B cell (primary cell): Measurements from ENCODE around the gene FXYD4. TPM values are rescaled to one million over a fixed set of nuclear protein-coding genes. Genes with fewer than 3 reads are reported as not detected.

Source experiments
- ATAC-seq: fragments of 200-7000 bp; cut with Tn5 transposase; one replicate; pipeline ENCODE4 v1.10.0; 2021; ENCODE audit warnings: low read depth, mild to moderate bottlenecking, moderate number of reproducible peaks, moderate library complexity
- CTCF ChIA-PET: fragments of 350-600 bp; sonication (Branson Sonifier 250); formaldehyde crosslinking; loops from one replicate; lab custom pipeline; 2021; ENCODE audit warnings: antibody characterized with exemption, inconsistent platforms; lab: Charles Lee
- POLR2A ChIA-PET: fragments of 350-600 bp; sonication (Branson Sonifier 250); formaldehyde crosslinking; loops from one replicate; lab custom pipeline; 2021; ENCODE audit warnings: antibody characterized with exemption; lab: Charles Lee
- DNase-seq: peaks from one replicate; pipeline ENCODE4 v3.0.0; 2013
- H2AFZ ChIP-seq: 2 replicates; pipeline ENCODE4 v1.6.1; 2012; ENCODE audit warnings: mild to moderate bottlenecking, low read depth, low read length; ENCODE audit not compliant: insufficient read depth, poor library complexity, severe bottlenecking
- H3K27ac ChIP-seq, 2 donors: 1 replicate in 1 of 2; 2 replicates in 1 of 2; pipeline ENCODE4 v1.5.1; 2012 to 2013; ENCODE audit warnings: low read length in 2 of 2, mild to moderate bottlenecking in 2 of 2, moderate library complexity in 1 of 2
- H3K27me3 ChIP-seq, 4 experiments: fragments of 200-600 bp in 1 of 4; sonication (generic) in 1 of 4; replicated peaks in 1 of 4; 1 replicate in 2 of 4; 2 replicates in 2 of 4; pipeline versions ENCODE4 v1.6.1 to v1.7.0; 2013 to 2016; ENCODE audit warnings: low read length in 3 of 4, mild to moderate bottlenecking in 2 of 4, mixed read lengths in 1 of 4, moderate library complexity in 1 of 4; ENCODE audit not compliant: insufficient read depth in 4 of 4, control insufficient read depth in 3 of 4; ENCODE audit errors: control extremely low read depth in 1 of 4
- H3K36me3 ChIP-seq, 2 experiments: replicated peaks in 1 of 2; 1 replicate in 1 of 2; 2 replicates in 1 of 2; pipeline versions ENCODE4 v1.6.1 to v1.7.1; 2013; ENCODE audit warnings: low read length in 1 of 2; ENCODE audit not compliant: insufficient read depth in 2 of 2, control insufficient read depth in 1 of 2; ENCODE audit errors: control extremely low read depth in 1 of 2, extremely low read depth in 1 of 2
- H3K4me1 ChIP-seq, 2 donors: fragments of 200-600 bp in 1 of 2; sonication (generic) in 1 of 2; 1 replicate in 1 of 2; 2 replicates in 1 of 2; pipeline versions ENCODE4 v1.5.1 to v1.6.1; 2013 to 2017; ENCODE audit warnings: low read length in 2 of 2; ENCODE audit not compliant: control insufficient read depth in 2 of 2, insufficient read depth in 2 of 2
- H3K4me2 ChIP-seq: replicated peaks from 2 replicates; pipeline ENCODE3; 2012; ENCODE audit warnings: mild to moderate bottlenecking, low read depth, low read length; ENCODE audit not compliant: poor library complexity, severe bottlenecking
- H3K4me3 ChIP-seq, 5 experiments: fragments of 200-600 bp in 1 of 5; sonication (generic) in 1 of 5; 1 replicate in 3 of 5; 2 replicates in 2 of 5; pipeline versions ENCODE4 v1.5.1 to v1.7.0; 2011 to 2016; ENCODE audit warnings: low read length in 4 of 5, mild to moderate bottlenecking in 4 of 5, low read depth in 2 of 5, control low read depth in 1 of 5, moderate library complexity in 1 of 5; ENCODE audit not compliant: insufficient read depth in 1 of 5; ENCODE audit errors: control extremely low read depth in 1 of 5, extremely low read depth in 1 of 5
- H3K79me2 ChIP-seq: fragments of 200-600 bp; sonication (generic); one replicate; pipeline ENCODE4 v1.6.0; 2016; ENCODE audit warnings: low read length; ENCODE audit not compliant: control insufficient read depth, insufficient read depth
- H3K9ac ChIP-seq: fragments of 200-600 bp; sonication (generic); 2 replicates; pipeline ENCODE4 v1.6.1; 2017; ENCODE audit warnings: mild to moderate bottlenecking, low read length, moderate library complexity
- H3K9me3 ChIP-seq, 3 donors: one replicate each; pipeline versions ENCODE4 v1.6.1 to v1.7.1; 2013; ENCODE audit warnings: low read length in 2 of 3; ENCODE audit not compliant: control insufficient read depth in 2 of 3, insufficient read depth in 1 of 3; ENCODE audit errors: control extremely low read depth in 1 of 3
- H4K20me1 ChIP-seq: 2 replicates; pipeline ENCODE4 v1.6.0; 2012; ENCODE audit warnings: mild to moderate bottlenecking, low read length; ENCODE audit not compliant: insufficient read depth, control insufficient read depth, poor library complexity, severe bottlenecking
- H3K27ac Mint-ChIP-seq: one replicate; pipeline ENCODE4 v1.8.0; 2021; ENCODE audit warnings: mixed read lengths
- H3K27me3 Mint-ChIP-seq: one replicate; pipeline ENCODE4 v1.8.0; 2021; ENCODE audit warnings: mixed read lengths
- H3K4me1 Mint-ChIP-seq: one replicate; pipeline ENCODE4 v1.8.0; 2021; ENCODE audit warnings: mixed read lengths
- H3K4me3 Mint-ChIP-seq: one replicate; pipeline ENCODE4 v1.8.0; 2021; ENCODE audit warnings: mixed read lengths
- H3K9me3 Mint-ChIP-seq: one replicate; pipeline ENCODE4 v1.8.0; 2022; ENCODE audit warnings: mixed read lengths; ENCODE audit not compliant: insufficient read depth
- CTCF ChIP-seq: fragments of 200-600 bp; IDR thresholded peaks from one replicate; pipeline ENCODE4 v1.8.0; 2022; ENCODE audit warnings: antibody characterized with exemption, mild to moderate bottlenecking
- EZH2 ChIP-seq: IDR thresholded peaks from 2 replicates; pipeline ENCODE4 v1.6.1; 2012; ENCODE audit warnings: borderline replicate concordance, low read depth, mild to moderate bottlenecking, moderate library complexity, low read length; ENCODE audit not compliant: insufficient read depth, poor library complexity, severe bottlenecking
- WGBS: methylation state at CpG from one replicate; pipeline ENCODE4 v1.1.5; 2013; ENCODE audit warnings: missing lambda C conversion rate; ENCODE audit not compliant: insufficient coverage; 5-methylcytosine and 5-hydroxymethylcytosine counted together
- intact Hi-C: fragments of 100-400 bp; cut with micrococcal nuclease; formaldehyde crosslinking; loops from one replicate; pipeline ENCODE4 v1.10.0; 2022
- polyA plus RNA-seq: library from polyadenylated mRNA; depleted of rRNA; stranded (reverse); fragments of >200 nt; gene quantifications from 2 replicates; pipeline ENCODE4 v1.2.3, GENCODE V29; 2012
- total RNA-seq, 2 donors: library from RNA; stranded (reverse); fragments of 120-200 nt in 1 of 2; gene quantifications; 1 replicate in 1 of 2; 2 replicates in 1 of 2; pipeline versions ENCODE4 v1.2.3 to v1.2.4, GENCODE V29; 2013 to 2022

FXYD4 gene
- total and polyA plus RNA-seq, 2 donors (not counting 1 experiment from before 2014, with no cell fraction given): not detected

- peaks cover 32% of the 10 kb centered on the region for H3K27me3 Mint-ChIP-seq
- H3K4me2 ChIP-seq: no peak overlapping the region
- H3K4me3 ChIP-seq: no peak overlapping the region
- no peak for ATAC-seq
- TF ChIP-seq EZH2 (no peak), CTCF (no peak)
- no peak overlapping the region for H3K9ac ChIP-seq
- H3K4me1 ChIP-seq: peaks cover 7 to 11% of the 10 kb centered on the region in 2 donors
- intact Hi-C loops: no loop called here
- no peak overlapping the region for H3K27ac ChIP-seq
- no peaks in the 10 kb centered on the region for H3K36me3 ChIP-seq
- no peak overlapping the region for H3K4me3 Mint-ChIP-seq
- H3K79me2 ChIP-seq: no peaks in the 10 kb centered on the region
- H4K20me1 ChIP-seq: no peaks in the 10 kb centered on the region
- no peak overlapping the region for H2AFZ ChIP-seq
- no peak for DNase-seq
- no peak overlapping the region for H3K27ac Mint-ChIP-seq
- POLR2A ChIA-PET: interaction anchor here (0.7 kb wide), 1 partner anchor 23 kb away, joined by 5 read pairs; no protein-coding TSS in a partner anchor
- peaks cover 0 to 9% (median 0%) of the 10 kb centered on the region in 4 experiments for H3K27me3 ChIP-seq
- peaks cover 0 to 10% (median 0%) of the 10 kb centered on the region in 3 donors for H3K9me3 ChIP-seq
- peaks cover 14% of the 10 kb centered on the region for H3K4me1 Mint-ChIP-seq
- CTCF ChIA-PET: no interaction called here
- no peaks in the 10 kb centered on the region for H3K9me3 Mint-ChIP-seq
- 92% methylated on average over 3 of the region's 3 CpGs for WGBS
These were observed 46.6 kb upstream of the FXYD4 start for GRCh38 chr10:43324876-43325275.

- ChIA-PET POLR2A (no interaction called here), CTCF (no interaction called here)
- peaks cover 10 to 11% of the 10 kb centered on the region in 2 donors for H3K4me1 ChIP-seq
- intact Hi-C loops: no loop called here
- WGBS: no CpG with 5 or more reads among the region's 2 CpGs
- H3K79me2 ChIP-seq: no peaks in the 10 kb centered on the region
- Mint-ChIP-seq H3K4me3 (no peak overlapping the region), H3K9me3 (no peaks in the 10 kb centered on the region), H3K27ac (no peak overlapping the region), H3K27me3 (peaks cover 22% of the 10 kb centered on the region), H3K4me1 (peaks cover 14% of the 10 kb centered on the region)
- no peak overlapping the region for H2AFZ ChIP-seq
- TF ChIP-seq CTCF (no peak), EZH2 (no peak)
- no peak overlapping the region for H3K9ac ChIP-seq
- H3K4me3 ChIP-seq: no peak overlapping the region
- no peaks in the 10 kb centered on the region for H3K36me3 ChIP-seq
- peaks cover 0 to 8% (median 0%) of the 10 kb centered on the region in 3 donors for H3K9me3 ChIP-seq
- H3K4me2 ChIP-seq: no peak overlapping the region
- peaks cover 0 to 9% (median 0%) of the 10 kb centered on the region in 4 experiments for H3K27me3 ChIP-seq
- DNase-seq (no peak), ATAC-seq (no peak)
- no peaks in the 10 kb centered on the region for H4K20me1 ChIP-seq
- no peak overlapping the region for H3K27ac ChIP-seq
These were observed 44.3 kb upstream of the FXYD4 start for GRCh38 chr10:43327171-43327570.
